ENCODE measurements around the gene SEC61A2. TPM values are rescaled to one million over a fixed set of nuclear protein-coding genes. Genes with fewer than 3 reads are reported as not detected.

The SEC61A2 gene
- total RNA-seq, 1 donor from 2014 or later, result 9.1 TPM

GRCh38 chr10:12135631-12136030 lies 6.2 kb downstream of the SEC61A2 start:
- Histone ChIP-seq H3K4me3 (no peak overlapping the region), H3K4me1 (peaks cover 7% of the 10 kb centered on the region), H3K27ac (no peak overlapping the region), H3K36me3 (peaks cover 0 to 38% of the 10 kb centered on the region in 2 donors), H3K27me3 (no peaks in the 10 kb centered on the region), H3K9me3 (no peaks in the 10 kb centered on the region)
- TF ChIP-seq CTCF (IDR thresholded peaks at IDR 0.05), result no peak
- TF ChIP-seq POLR2AphosphoS5 (IDR thresholded peaks at IDR 0.05; ENCODE audit: insufficient read depth in 1 of 2, low read depth in 1 of 2), result no peak
- TF ChIP-seq POLR2A (IDR thresholded peaks at IDR 0.05), result no peak
- intact Hi-C loops (cut with DNase I), result no loop called here
- no peak for DNase-seq (ENCODE audit: extremely low spot score in 2 of 2)

GRCh38 chr10:12140038-12140437 lies 10.6 kb downstream of the SEC61A2 start:
- intact Hi-C loops (cut with DNase I), result no loop called here
- Histone ChIP-seq H3K4me1 (no peaks in the 10 kb centered on the region), H3K9me3 (no peaks in the 10 kb centered on the region), H3K27ac (no peak overlapping the region), H3K36me3 (peaks cover 6 to 56% of the 10 kb centered on the region in 2 donors), H3K4me3 (no peak overlapping the region), H3K27me3 (no peaks in the 10 kb centered on the region)
- TF ChIP-seq CTCF (IDR thresholded peaks at IDR 0.05) (no peak), POLR2AphosphoS5 (IDR thresholded peaks at IDR 0.05; ENCODE audit: insufficient read depth in 1 of 2, low read depth in 1 of 2) (no peak), POLR2A (IDR thresholded peaks at IDR 0.05) (no peak)
- DNase-seq (ENCODE audit: extremely low spot score in 2 of 2), result no peak

GRCh38 chr10:12144538-12144937 lies 15.1 kb downstream of the SEC61A2 start:
- Histone ChIP-seq H3K9me3 (no peaks in the 10 kb centered on the region), H3K4me1 (no peaks in the 10 kb centered on the region), H3K27me3 (no peaks in the 10 kb centered on the region), H3K36me3 (peaks cover 6 to 35% of the 10 kb centered on the region in 2 donors), H3K27ac (no peak overlapping the region), H3K4me3 (no peak overlapping the region)
- DNase-seq (ENCODE audit: extremely low spot score in 2 of 2), result no peak
- TF ChIP-seq POLR2AphosphoS5 (IDR thresholded peaks at IDR 0.05; ENCODE audit: insufficient read depth in 1 of 2, low read depth in 1 of 2) (no peak), CTCF (IDR thresholded peaks at IDR 0.05) (no peak), POLR2A (IDR thresholded peaks at IDR 0.05) (no peak)
- intact Hi-C loops (cut with DNase I), result no loop called here

- no peaks in the 10 kb centered on the region for H3K27me3 ChIP-seq
- intact Hi-C loops (cut with DNase I), result no loop called here
- H3K9me3 ChIP-seq, result no peaks in the 10 kb centered on the region
- H3K27ac ChIP-seq, result no peak overlapping the region
- no peak overlapping the region for H3K4me3 ChIP-seq
- peaks cover 8% of the 10 kb centered on the region for H3K4me1 ChIP-seq
- no peak for TF ChIP-seq POLR2A (IDR thresholded peaks at IDR 0.05)
- peaks cover 0 to 32% of the 10 kb centered on the region in 2 donors for H3K36me3 ChIP-seq
- no peak for DNase-seq (ENCODE audit: extremely low spot score in 2 of 2)
Measured at GRCh38 chr10:12150163-12150562, 20.7 kb downstream of the SEC61A2 start.

GRCh38 chr10:12154516-12154915 lies 25.0 kb downstream of the SEC61A2 start:
- Histone ChIP-seq H3K4me1 (peaks cover 8% of the 10 kb centered on the region), H3K27ac (no peak overlapping the region), H3K4me3 (no peak overlapping the region), H3K36me3 (peaks cover 0 to 54% of the 10 kb centered on the region in 2 donors), H3K27me3 (no peaks in the 10 kb centered on the region), H3K9me3 (no peaks in the 10 kb centered on the region)
- TF ChIP-seq CTCF (IDR thresholded peaks at IDR 0.05) (no peak), POLR2AphosphoS5 (IDR thresholded peaks at IDR 0.05; ENCODE audit: insufficient read depth in 1 of 2, low read depth in 1 of 2) (no peak), POLR2A (IDR thresholded peaks at IDR 0.05) (no peak)
- intact Hi-C loops (cut with DNase I), result no loop called here
- DNase-seq (ENCODE audit: extremely low spot score in 2 of 2), result no peak
